ENCODE measurements around the gene NOL6. TPM values are rescaled to one million over a fixed set of nuclear protein-coding genes. Genes with fewer than 3 reads are reported as not detected.

Gene NOL6
- total and polyA plus RNA-seq, 2 of the 8 experiments (the other 6 are each of a cell fraction or from before 2014, with no cell fraction given), result 44.0 to 55.0 TPM

GRCh38 chr9:33459115-33459514 is 14.6 kb downstream of the NOL6 start:
- Histone ChIP-seq H4K5ac (ENCODE audit: insufficient read length, low read depth, low read length) (no peak overlapping the region), H3K9me3 (ENCODE audit: insufficient read depth in 2 of 2, low read depth in 1 of 2, low read length in 1 of 2) (no peaks in the 10 kb centered on the region), H4K8ac (ENCODE audit: extremely low read depth, insufficient read depth, low read length) (no peak overlapping the region; the same call in 1 of the 2 replicates), H3K56ac (replicated peaks; ENCODE audit: insufficient read length, low read depth, low read length) (no peak overlapping the region), H3K27ac (ENCODE audit: low read depth, low read length) (no peak overlapping the region), H3K23me2 (ENCODE audit: low read depth, low read length) (0 out of 2 replicates have a peak, but pooled peaks cover 1% of the 10 kb centered on the region), H2BK12ac (ENCODE audit: low read depth, low read length) (no peak overlapping the region), H3K23ac (ENCODE audit: insufficient read length) (no peak overlapping the region), H2BK15ac (ENCODE audit: low read length) (no peak overlapping the region), H3K4me2 (ENCODE audit: insufficient read depth in 1 of 2, low read depth in 2 of 2, low read length in 2 of 2) (no peak overlapping the region), H2BK120ac (replicated peaks; ENCODE audit: low read depth, low read length) (no peak overlapping the region), H3K36me3 (ENCODE audit: control insufficient read depth in 2 of 4, insufficient read depth in 4 of 4, low read length in 3 of 4) (peaks cover 14 to 32% (median 24%) of the 10 kb centered on the region in 4 experiments; a peak in 6 of 8 replicates), H2AFZ (ENCODE audit: low read length) (no peak overlapping the region), H3K4me3 (ENCODE audit: extremely low read depth in 1 of 4, insufficient read depth in 2 of 4, low read depth in 3 of 4, low read length in 4 of 4) (no peak overlapping the region), H2AK5ac (ENCODE audit: low read depth, low read length) (no peak overlapping the region), H2BK20ac (ENCODE audit: low read length) (no peak overlapping the region), H3K27me3 (replicated peaks in 1 of 4; ENCODE audit: control insufficient read depth in 3 of 4, extremely low read depth in 1 of 4, insufficient read depth in 3 of 4, low read length in 3 of 4) (no peaks in the 10 kb centered on the region), H3K18ac (ENCODE audit: extremely low read depth, low read length) (no peak overlapping the region), H4K91ac (replicated peaks; ENCODE audit: insufficient read length, low read length) (no peak overlapping the region), H4K20me1 (replicated peaks in 1 of 2; ENCODE audit: control insufficient read depth in 1 of 2, insufficient read depth in 2 of 2, low read length in 2 of 2) (peaks cover 0 to 8% of the 10 kb centered on the region in 2 experiments), H3K79me2 (ENCODE audit: control insufficient read depth in 1 of 2, insufficient read depth in 2 of 2, low read length in 2 of 2) (no peaks in the 10 kb centered on the region), H2BK5ac (ENCODE audit: low read depth, low read length) (no peak overlapping the region), H3K14ac (ENCODE audit: insufficient read length) (no peak overlapping the region), H3K79me1 (ENCODE audit: low read depth, low read length) (no peaks in the 10 kb centered on the region), H3K4ac (replicated peaks; ENCODE audit: insufficient read length, low read depth, low read length) (no peak overlapping the region), H3K9ac (replicated peaks in 1 of 4; ENCODE audit: extremely low read depth in 1 of 4, low read depth in 3 of 4, low read length in 3 of 4) (no peak overlapping the region), H3K4me1 (replicated peaks in 1 of 4; ENCODE audit: control insufficient read depth in 3 of 4, insufficient read depth in 4 of 4, low read length in 3 of 4) (no peaks in the 10 kb centered on the region)
- CTCF ChIA-PET (ENCODE audit: partially characterized antibody), result interaction anchor here (0.6 to 21.6 kb wide), 11 partner anchors 5 to 233 kb away, joined by 3 to 358 read pairs (median 4); partner anchors contain the start of genes AQP3 and NOL6
- TF ChIP-seq EGR1 (IDR thresholded peaks at IDR 0.05; ENCODE audit: borderline replicate concordance, low read depth, low read length), result no peak
- no peak for FAIRE-seq
- POLR2A ChIA-PET (ENCODE audit: partially characterized antibody), result interaction anchor here (0.7 to 2.9 kb wide), 9 partner anchors 8 to 83 kb away, joined by 3 to 19 read pairs (median 5); partner anchors contain the start of genes AQP3 and NOL6
- DNase-seq (ENCODE audit: low read depth in 1 of 2, low spot score in 2 of 2), result no peak
- WGBS, 2 experiments (ENCODE audit: extremely low coverage in 1 of 2, insufficient coverage in 1 of 2, insufficient read length in 1 of 2, insufficient replicate concordance in 2 of 2, low coverage in 1 of 2, low lambda C conversion rate in 2 of 2, missing lambda C conversion rate in 1 of 2), result 97% methylated on average over 3 of the region's 3 CpGs; no CpG with 5 or more reads in 1 of the 2 experiments
